ENCODE results near the gene RAD52.

RAD52 gene

GRCh38 chr12:870378-870777, 79.1 kb downstream of the RAD52 start:
- DNase-seq (ENCODE audit: low read depth in 2 of 2) = no peak

- DNase-seq (ENCODE audit: low read depth in 2 of 2) = no peak
Observed at GRCh38 chr12:868722-869121, 80.8 kb downstream of the RAD52 start.

- DNase-seq (ENCODE audit: low read depth in 2 of 2) = no peak
Observed at GRCh38 chr12:867905-868304, 81.6 kb downstream of the RAD52 start.

GRCh38 chr12:865614-866013, 83.9 kb downstream of the RAD52 start:
- DNase-seq (ENCODE audit: low read depth in 2 of 2) = no peak

GRCh38 chr12:863285-863684, 86.2 kb downstream of the RAD52 start:
- no peak for DNase-seq (ENCODE audit: low read depth in 2 of 2)

GRCh38 chr12:862303-862911, 87.1 kb downstream of the RAD52 start:
- DNase-seq (ENCODE audit: low read depth in 2 of 2) = no peak

Data from stimulated activated CD4-positive, alpha-beta T cell treated with anti-CD3 and anti-CD28 coated beads, Interleukin-1b, Interleukin-23, amount 100 ng/mL, for 1 hour (primary cell).